ENCODE data around the gene TMPRSS2.

DNA sequence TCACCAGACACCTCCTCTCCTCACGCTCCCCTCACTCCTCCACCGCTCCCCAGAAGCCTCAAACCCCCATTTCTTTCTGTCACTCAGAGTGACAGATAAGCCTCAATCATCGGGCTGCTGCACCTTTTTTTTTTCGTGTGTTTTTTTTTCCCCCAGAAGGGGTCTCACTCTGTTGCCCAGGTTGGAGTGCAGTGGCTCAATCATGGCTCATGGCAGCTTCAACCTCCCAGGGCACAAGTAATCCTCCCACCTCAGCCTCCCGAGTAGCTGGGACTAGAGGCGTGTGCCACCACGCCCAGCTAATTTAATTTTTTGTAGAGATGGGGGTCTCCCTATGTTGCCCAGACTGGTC lies 1.2 kb upstream of the TMPRSS2 start:
- TF ChIP-seq CTCF (IDR thresholded peaks at IDR 0.05) = no peak
- no peak for TF ChIP-seq ZFX (IDR thresholded peaks at IDR 0.05; ENCODE audit: borderline replicate concordance)
